PC-3 (cell line): Measurements from ENCODE around the gene RRAGA. TPM values are rescaled to one million over a fixed set of nuclear protein-coding genes. Genes with fewer than 3 reads are reported as not detected.

Experiments
- ATAC-seq: fragments of 200-7000 bp; cut with Tn5 transposase; 2 replicates; pipeline ENCODE4 v1.9.1; 2020; ENCODE audit warnings: mild to moderate bottlenecking, moderate library complexity
- BruUV-seq: library from RNA; stranded (reverse); fragments of 400-500 nt; replicated peaks from 2 replicates; lab custom pipeline; 2021; lab: Mats Ljungman, UMichigan
- CTCF ChIA-PET: fragments of 300-600 bp; sonication (Branson Sonifier 250); formaldehyde crosslinking; loops from one replicate; lab custom pipeline; 2022; ENCODE audit warnings: antibody characterized with exemption; lab: Charles Lee
- POLR2A ChIA-PET: fragments of 300-600 bp; sonication (Branson Sonifier 250); formaldehyde crosslinking; loops from one replicate; lab custom pipeline; 2022; ENCODE audit warnings: antibody characterized with exemption; ENCODE audit not compliant: unreplicated experiment; lab: Charles Lee
- DNase-seq: peaks from one replicate; pipeline ENCODE4 v3.0.0-alpha.2; 2015
- H2AFZ ChIP-seq: fragments of 300-600 bp; sonication (generic); 2 replicates; pipeline ENCODE4 v1.6.0; 2016; ENCODE audit warnings: antibody characterized with exemption, low read length
- H3F3A ChIP-seq: fragments of 300-600 bp; sonication (generic); one replicate; pipeline ENCODE4 v1.6.0; 2017; ENCODE audit warnings: antibody characterized with exemption, low read length, control low read depth, mild to moderate bottlenecking; ENCODE audit not compliant: unreplicated experiment
- H3K27ac ChIP-seq: fragments of 300-600 bp; sonication (generic); 2 replicates; pipeline ENCODE4 v1.5.1; 2016; ENCODE audit warnings: mild to moderate bottlenecking, low read length
- H3K27me3 ChIP-seq: fragments of 300-600 bp; sonication (generic); 2 replicates; pipeline ENCODE4 v1.6.1; 2016; ENCODE audit warnings: low read length, mixed read lengths
- H3K36me3 ChIP-seq: fragments of 300-600 bp; sonication (generic); 2 replicates; pipeline ENCODE4 v1.6.1; 2016; ENCODE audit warnings: low read depth, mixed run types, low read length, mixed read lengths
- H3K4me1 ChIP-seq: fragments of 300-600 bp; sonication (generic); 2 replicates; pipeline ENCODE4 v1.5.1; 2016; ENCODE audit warnings: low read length; ENCODE audit not compliant: insufficient read depth
- H3K4me2 ChIP-seq: fragments of 300-600 bp; sonication (generic); 2 replicates; pipeline ENCODE4 v1.6.0; 2016; ENCODE audit warnings: low read length
- H3K4me3 ChIP-seq: fragments of 300-600 bp; sonication (generic); 2 replicates; pipeline ENCODE4 v1.5.1; 2016; ENCODE audit warnings: mild to moderate bottlenecking, low read length, mixed read lengths
- H3K79me2 ChIP-seq: fragments of 300-600 bp; sonication (generic); 2 replicates; pipeline ENCODE4 v1.6.1; 2017; ENCODE audit warnings: low read length, mixed read lengths
- H3K9ac ChIP-seq: fragments of 300-600 bp; sonication (generic); 2 replicates; pipeline ENCODE4 v1.6.0; 2016; ENCODE audit warnings: mild to moderate bottlenecking, low read length
- H3K9me2 ChIP-seq: fragments of 300-600 bp; sonication (generic); replicated peaks from 2 replicates; pipeline ENCODE4 v1.6.1; 2016; ENCODE audit warnings: mixed run types, low read length, mixed read lengths
- H3K9me3 ChIP-seq: fragments of 300-600 bp; sonication (generic); 2 replicates; pipeline ENCODE4 v1.6.1; 2016; ENCODE audit warnings: low read length, mixed read lengths
- H4K20me1 ChIP-seq: fragments of 300-600 bp; sonication (generic); 2 replicates; pipeline ENCODE4 v1.6.1; 2016; ENCODE audit warnings: low read length, mixed read lengths
- CTCF ChIP-seq: fragments of 300-600 bp; sonication (generic); conservative IDR thresholded peaks from 2 replicates; pipeline ENCODE4 v1.5.1; 2017; ENCODE audit warnings: antibody characterized with exemption, low read depth, mild to moderate bottlenecking, low read length
- EZH2 ChIP-seq: fragments of 300-600 bp; sonication (generic); IDR thresholded peaks from one replicate; pipeline ENCODE4 v1.6.1; 2017; ENCODE audit warnings: antibody characterized with exemption, mild to moderate bottlenecking, low read length; ENCODE audit not compliant: unreplicated experiment
- EZH2phosphoT487 ChIP-seq: fragments of 300-600 bp; sonication (generic); IDR thresholded peaks from 2 replicates; pipeline ENCODE4 v1.6.1; 2018; ENCODE audit warnings: mild to moderate bottlenecking, antibody characterized with exemption, low read length, borderline replicate concordance
- intact Hi-C: fragments of 100-400 bp; cut with micrococcal nuclease; formaldehyde crosslinking; loops from 2 replicates; pipeline ENCODE4 v1.9.0; 2023
- total RNA-seq: library from RNA; depleted of rRNA; stranded (reverse); fragments of >200 nt; gene quantifications from 2 replicates; pipeline ENCODE4 v1.2.3, GENCODE V29; 2014

RRAGA gene
- total RNA-seq, 1 experiment from 2014 or later, result 13.0 TPM

- no peak overlapping the region for H2AFZ ChIP-seq
- H3K27me3 ChIP-seq, result no peaks in the 10 kb centered on the region
- H3K4me3 ChIP-seq, result no peak overlapping the region
- POLR2A ChIA-PET, result no interaction called here
- no peaks in the 10 kb centered on the region for H3F3A ChIP-seq
- H3K79me2 ChIP-seq, result no peaks in the 10 kb centered on the region
- intact Hi-C loops, result loop anchor here (1.0 to 10.0 kb wide), 5 partner anchors 203 to 1501 kb away; no protein-coding TSS in a partner anchor
- H3K36me3 ChIP-seq, result no peaks in the 10 kb centered on the region
- DNase-seq (no peak), ATAC-seq (no peak)
- no peak overlapping the region for H3K4me2 ChIP-seq
- H3K27ac ChIP-seq, result no peak overlapping the region
- H3K4me1 ChIP-seq, result no peaks in the 10 kb centered on the region
- CTCF ChIA-PET, result no interaction called here
- no peaks in the 10 kb centered on the region for H3K9me2 ChIP-seq
- H3K9me3 ChIP-seq, result no peaks in the 10 kb centered on the region
- TF ChIP-seq EZH2, result no peak
- no peak for TF ChIP-seq CTCF
- no peak for TF ChIP-seq EZH2phosphoT487
- H4K20me1 ChIP-seq, result no peaks in the 10 kb centered on the region
- BruUV-seq, result no TSS peak
- H3K9ac ChIP-seq, result no peak overlapping the region
Measured at GRCh38 chr9:19027825-19028224, 21.4 kb upstream of the RRAGA start.

GRCh38 chr9:19028835-19029451 is 20.3 kb upstream of the RRAGA start:
- ChIA-PET POLR2A (no interaction called here), CTCF (interaction anchor here (0.5 to 1.0 kb wide), 3 partner anchors 589 to 1131 kb away, joined by 3 to 6 read pairs (median 4); no protein-coding TSS in a partner anchor)
- Histone ChIP-seq H2AFZ (no peak overlapping the region), H3F3A (no peaks in the 10 kb centered on the region), H3K27ac (no peak overlapping the region), H3K36me3 (no peaks in the 10 kb centered on the region), H3K9me3 (no peaks in the 10 kb centered on the region), H3K9ac (no peak overlapping the region), H3K27me3 (no peaks in the 10 kb centered on the region), H3K9me2 (no peaks in the 10 kb centered on the region), H3K79me2 (no peaks in the 10 kb centered on the region), H3K4me2 (no peak overlapping the region), H4K20me1 (no peaks in the 10 kb centered on the region), H3K4me3 (no peak overlapping the region), H3K4me1 (no peaks in the 10 kb centered on the region)
- intact Hi-C loops, result loop anchor here (1.0 to 10.0 kb wide), 5 partner anchors 204 to 1502 kb away; no protein-coding TSS in a partner anchor
- TF ChIP-seq CTCF (peak; percentile 70), EZH2 (no peak)
- DNase-seq, result peak; percentile 69
- ATAC-seq, result peak; percentile 71
- BruUV-seq, result no TSS peak

GRCh38 chr9:19030899-19031298 is 18.3 kb upstream of the RRAGA start:
- ChIA-PET CTCF (no interaction called here), POLR2A (no interaction called here)
- no TSS peak for BruUV-seq
- H2AFZ ChIP-seq, result no peak overlapping the region
- H3K4me2 ChIP-seq, result no peak overlapping the region
- H3K36me3 ChIP-seq, result no peaks in the 10 kb centered on the region
- no peak overlapping the region for H3K4me3 ChIP-seq
- intact Hi-C loops, result no loop called here
- H3K9me3 ChIP-seq, result no peaks in the 10 kb centered on the region
- H3K27ac ChIP-seq, result no peak overlapping the region
- no peak for TF ChIP-seq CTCF
- TF ChIP-seq EZH2, result no peak
- no peak for TF ChIP-seq EZH2phosphoT487
- H4K20me1 ChIP-seq, result no peaks in the 10 kb centered on the region
- H3F3A ChIP-seq, result no peaks in the 10 kb centered on the region
- H3K79me2 ChIP-seq, result no peaks in the 10 kb centered on the region
- H3K27me3 ChIP-seq, result no peaks in the 10 kb centered on the region
- H3K9me2 ChIP-seq, result no peaks in the 10 kb centered on the region
- no peak overlapping the region for H3K9ac ChIP-seq
- no peaks in the 10 kb centered on the region for H3K4me1 ChIP-seq
- DNase-seq (peak; percentile 17), ATAC-seq (peak; percentile 74)
